Thoracic aorta (tissue), 2 donors: ENCODE measurements around the gene RALGAPA2. TPM values are rescaled to one million over a fixed set of nuclear protein-coding genes. Genes with fewer than 3 reads are reported as not detected.

Experiments used
- ATAC-seq: fragments of 150-250 bp; one replicate; pipeline ENCODE4 v1.8.0; 2017; ENCODE audit warnings: low read depth; ENCODE audit not compliant: insufficient number of reproducible peaks, low FRiP score
- DNase-seq: peaks from one replicate; pipeline ENCODE4 v3.0.0-alpha.2; 2020; ENCODE audit warnings: low spot score
- H3K27ac ChIP-seq, 2 donors: fragments of 200-600 bp; sonication (generic); 1 replicate in 1 of 2; 2 replicates in 1 of 2; pipeline ENCODE4 v1.5.1; 2016; ENCODE audit warnings: mild to moderate bottlenecking in 2 of 2, moderate library complexity in 2 of 2
- H3K27me3 ChIP-seq: fragments of 200-600 bp; sonication (generic); replicated peaks from 2 replicates; pipeline ENCODE4 v1.6.0; 2016; ENCODE audit warnings: mild to moderate bottlenecking; ENCODE audit not compliant: insufficient read depth
- H3K36me3 ChIP-seq: fragments of 200-600 bp; sonication (generic); one replicate; pipeline ENCODE4 v1.5.1; 2016
- H3K4me1 ChIP-seq, 2 donors: fragments of 200-600 bp; sonication (generic); 1 replicate in 1 of 2; 2 replicates in 1 of 2; pipeline versions ENCODE4 v1.5.1 to v1.6.0; 2016; ENCODE audit warnings: low read depth in 2 of 2, mild to moderate bottlenecking in 1 of 2; ENCODE audit not compliant: control insufficient read depth in 1 of 2
- H3K4me3 ChIP-seq: fragments of 200-600 bp; sonication (generic); 2 replicates; pipeline ENCODE4 v1.5.1; 2016; ENCODE audit warnings: mild to moderate bottlenecking
- H3K9me3 ChIP-seq: fragments of 200-600 bp; sonication (generic); 2 replicates; pipeline ENCODE4 v1.5.1; 2016
- CTCF ChIP-seq: fragments of 200-600 bp; sonication (generic); IDR thresholded peaks from one replicate; pipeline ENCODE4 v1.5.1; 2019; ENCODE audit warnings: antibody characterized with exemption
- total RNA-seq, 2 donors: library from RNA; depleted of rRNA; stranded (reverse); fragments of >200 nt; gene quantifications; one replicate each; pipeline versions ENCODE4 v1.1.0 to v1.2.3, GENCODE V29; 2016

Gene RALGAPA2
- total RNA-seq, 2 donors from 2014 or later, result 20.3 to 48.3 TPM

GRCh38 chr20:20519269-20519668 is 193.2 kb downstream of the RALGAPA2 start:
- Histone ChIP-seq H3K27me3 (no peaks in the 10 kb centered on the region), H3K36me3 (peaks cover 14% of the 10 kb centered on the region), H3K4me3 (no peak overlapping the region), H3K4me1 (no peaks in the 10 kb centered on the region), H3K27ac (no peak overlapping the region), H3K9me3 (peaks cover 6% of the 10 kb centered on the region)
- no peak for DNase-seq
- no peak for ATAC-seq
- no peak for TF ChIP-seq CTCF

- Histone ChIP-seq H3K36me3 (peaks cover 14% of the 10 kb centered on the region), H3K9me3 (peaks cover 6% of the 10 kb centered on the region), H3K27me3 (no peaks in the 10 kb centered on the region), H3K4me3 (no peak overlapping the region), H3K4me1 (no peaks in the 10 kb centered on the region), H3K27ac (no peak overlapping the region)
- ATAC-seq (no peak), DNase-seq (no peak)
- no peak for TF ChIP-seq CTCF
Observed at GRCh38 chr20:20518263-20518662, 194.2 kb downstream of the RALGAPA2 start.

GRCh38 chr20:20517296-20517695 is 195.1 kb downstream of the RALGAPA2 start:
- H3K9me3 ChIP-seq, result peaks cover 6% of the 10 kb centered on the region
- H3K4me1 ChIP-seq, result no peaks in the 10 kb centered on the region
- no peak for TF ChIP-seq CTCF
- no peak for DNase-seq
- H3K27me3 ChIP-seq, result no peaks in the 10 kb centered on the region
- H3K4me3 ChIP-seq, result no peak overlapping the region
- no peak for ATAC-seq
- H3K27ac ChIP-seq, result no peak overlapping the region
- H3K36me3 ChIP-seq, result peaks cover 16% of the 10 kb centered on the region

GRCh38 chr20:20513720-20514119 is 198.7 kb downstream of the RALGAPA2 start:
- Histone ChIP-seq H3K4me1 (no peaks in the 10 kb centered on the region), H3K9me3 (peaks cover 6% of the 10 kb centered on the region), H3K4me3 (no peak overlapping the region), H3K27ac (no peak overlapping the region), H3K36me3 (peaks cover 17% of the 10 kb centered on the region), H3K27me3 (no peaks in the 10 kb centered on the region)
- no peak for ATAC-seq
- DNase-seq, result no peak
- no peak for TF ChIP-seq CTCF

- no peak for TF ChIP-seq CTCF
- H3K27me3 ChIP-seq, result no peaks in the 10 kb centered on the region
- no peak overlapping the region for H3K4me3 ChIP-seq
- DNase-seq, result no peak
- no peaks in the 10 kb centered on the region for H3K4me1 ChIP-seq
- peaks cover 25% of the 10 kb centered on the region for H3K36me3 ChIP-seq
- no peak for ATAC-seq
- no peak overlapping the region for H3K27ac ChIP-seq
- H3K9me3 ChIP-seq, result no peaks in the 10 kb centered on the region
Observed at GRCh38 chr20:20505554-20505953, 206.9 kb downstream of the RALGAPA2 start.
